Liver (tissue), 10 donors: Measurements from ENCODE around the gene SRSF6. TPM values are rescaled to one million over a fixed set of nuclear protein-coding genes. Genes with fewer than 3 reads are reported as not detected.

ENCODE experiments used
- DNase-seq: peaks from one replicate; pipeline ENCODE4 v3.0.0-alpha.2; 2017; ENCODE audit warnings: low spot score
- H3K27ac ChIP-seq, 2 donors: one replicate each; pipeline ENCODE4 v1.7.0; 2013; ENCODE audit warnings: inconsistent platforms in 2 of 2, low read length in 2 of 2, control low read depth in 1 of 2, low read depth in 1 of 2, mild to moderate bottlenecking in 1 of 2
- H3K27me3 ChIP-seq, 4 donors: one replicate each; pipeline versions ENCODE4 v1.6.1 to v1.7.0; 2013; ENCODE audit warnings: low read length in 3 of 4, inconsistent platforms in 1 of 4, mild to moderate bottlenecking in 1 of 4, moderate library complexity in 1 of 4; ENCODE audit not compliant: control insufficient read depth in 4 of 4, insufficient read depth in 4 of 4
- H3K36me3 ChIP-seq, 4 donors: one replicate each; pipeline versions ENCODE4 v1.6.1 to v1.7.0; 2013; ENCODE audit warnings: low read length in 3 of 4, mild to moderate bottlenecking in 3 of 4, low read depth in 1 of 4, moderate library complexity in 1 of 4; ENCODE audit not compliant: control insufficient read depth in 4 of 4, insufficient read depth in 3 of 4
- H3K4me1 ChIP-seq, 4 donors: one replicate each; pipeline versions ENCODE4 v1.6.1 to v1.7.0; 2013; ENCODE audit warnings: low read length in 3 of 4, mild to moderate bottlenecking in 3 of 4, moderate library complexity in 1 of 4; ENCODE audit not compliant: control insufficient read depth in 4 of 4, insufficient read depth in 4 of 4
- H3K4me3 ChIP-seq, 3 donors: one replicate each; pipeline versions ENCODE4 v1.6.1 to v1.7.0; 2013; ENCODE audit warnings: low read length in 3 of 3, control low read depth in 1 of 3, low read depth in 1 of 3, mild to moderate bottlenecking in 1 of 3
- H3K9ac ChIP-seq, 2 donors: one replicate each; pipeline ENCODE4 v1.7.0; 2013; ENCODE audit warnings: low read length in 2 of 2, mild to moderate bottlenecking in 2 of 2, moderate library complexity in 2 of 2, control low read depth in 1 of 2, low read depth in 1 of 2
- H3K9me3 ChIP-seq, 4 donors: one replicate each; pipeline versions ENCODE4 v1.6.1 to v1.7.0; 2013; ENCODE audit warnings: low read length in 3 of 4; ENCODE audit not compliant: control insufficient read depth in 4 of 4
- ATF3 ChIP-seq: IDR thresholded peaks from 2 replicates; pipeline ENCODE4 v1.6.1; 2016; ENCODE audit warnings: antibody characterized with exemption
- JUND ChIP-seq, 2 donors: IDR thresholded peaks; 2 replicates each; pipeline ENCODE4 v1.6.1; 2016; ENCODE audit warnings: antibody characterized with exemption in 2 of 2
- ZBTB33 ChIP-seq: IDR thresholded peaks from 2 replicates; pipeline ENCODE4 v1.6.1; 2016; ENCODE audit warnings: antibody characterized with exemption
- WGBS: extraction: QIAGEN DNeasy Blood & Tissue Kit; methylation state at CpG from one replicate; pipeline ENCODE4 v1.1.7; 2013; 5-methylcytosine and 5-hydroxymethylcytosine counted together
- polyA plus RNA-seq, 2 donors: library from polyadenylated mRNA; stranded (reverse) in 1 of 2; unstranded in 1 of 2; fragments of 200-250 nt in 1 of 2; fragments of >200 nt in 1 of 2; fragmentation: Nextera tagmentation in 1 of 2; extraction: Ambion mirVana in 1 of 2; gene quantifications; one replicate each; pipeline versions ENCODE4 v1.2.1 to v1.2.3, GENCODE V29; 2013 to 2015
- small RNA-seq: library from RNA; depleted of rRNA; stranded (forward); fragments of <200 nt; gene quantifications from one replicate; pipeline ENCODE3, GENCODE V24; 2014
- total RNA-seq, 2 donors: library from RNA; depleted of rRNA; stranded (reverse); fragments of >200 nt; gene quantifications; one replicate each; pipeline ENCODE4 v1.2.3, GENCODE V29; 2014
- donor health status: healthy.
- donor health status: healthy.
- donor health status: healthy.
- donor health status: healthy.
- donor health status: healthy.

The SRSF6 gene
- total and polyA plus RNA-seq, 4 donors: 33.8 to 47.5 (median 41.1) TPM

GRCh38 chr20:43513372-43513930, 55.8 kb downstream of the SRSF6 start:
- TF ChIP-seq ZBTB33: no peak
- TF ChIP-seq JUND (IDR thresholded peaks at IDR 0.05): no peak
- TF ChIP-seq ATF3: no peak
- H3K9me3 ChIP-seq: no peaks in the 10 kb centered on the region
- peaks cover 0 to 15% (median 8%) of the 10 kb centered on the region in 4 donors for H3K4me1 ChIP-seq
- peak overlapping the region in 1 of 2 donors; percentile 56 for H3K9ac ChIP-seq
- 56% methylated on average over 10 of the region's 10 CpGs for WGBS
- H3K36me3 ChIP-seq: no peaks in the 10 kb centered on the region
- H3K27ac ChIP-seq: peak overlapping the region in 1 of 2 donors; percentile 44
- DNase-seq: no peak
- H3K27me3 ChIP-seq: no peaks in the 10 kb centered on the region
- H3K4me3 ChIP-seq: peak overlapping the region; percentile 26 to 63 (median 41)

Small RNA genes within 50 kb of the gene (small RNA-seq; reads per million reads assigned to genes)
- gene RF00019 (not detected), gene RNU6-1251P (not detected)

Other genes starting within 250 kb of the SRSF6 start
- gene L3MBTL1, start 49.8 kb downstream of the SRSF6 start, total RNA-seq: 1 to 10 TPM; 2.6 to 5.6 TPM
- 1 to 10 TPM in 1 of 2 donors, under 1 TPM in 1; 0.45 to 1.4 TPM for gene L3MBTL1, start 49.8 kb downstream of the SRSF6 start, polyA plus RNA-seq
- 100 to 1,000 TPM in 1 of 2 donors, 10 to 100 TPM in 1; 33.8 to 253 TPM for gene SGK2, start 101.1 kb downstream of the SRSF6 start, total RNA-seq
- gene SGK2, start 101.1 kb downstream of the SRSF6 start, polyA plus RNA-seq: 10 to 100 TPM; 22.9 to 86.8 TPM
- 10 to 100 TPM in 1 of 2 donors, 1 to 10 TPM in 1; 5.3 to 24.3 TPM for gene IFT52, start 133.0 kb downstream of the SRSF6 start, total RNA-seq
- 1 to 10 TPM; 3.3 to 4.3 TPM for gene IFT52, start 133.0 kb downstream of the SRSF6 start, polyA plus RNA-seq
- gene MYBL2, start 209.2 kb downstream of the SRSF6 start, total RNA-seq: 10 to 100 TPM in 1 of 2 donors, not detected in 1; 30.9 TPM
- gene MYBL2, start 209.2 kb downstream of the SRSF6 start, polyA plus RNA-seq: 1 to 10 TPM; 1.6 to 1.9 TPM